Activated CD4-positive, alpha-beta T cell treated with anti-CD3 and anti-CD28 coated beads, Interleukin-2, amount 50 U/mL, for 16 hours (primary cell): ENCODE measurements around the gene PABPC3.

Experiments used
- DNase-seq: peaks from one replicate; pipeline ENCODE4 v3.0.0-alpha.2; 2020

The PABPC3 gene

GRCh38 chr13:25112695-25113255 lies 16.8 kb downstream of the PABPC3 start:
- no peak for DNase-seq

- peak; percentile 76 for DNase-seq
Observed at GRCh38 chr13:25114220-25114619, 18.3 kb downstream of the PABPC3 start.

- DNase-seq = no peak
Observed at GRCh38 chr13:25116044-25116443, 20.1 kb downstream of the PABPC3 start.

GRCh38 chr13:25117312-25117711 lies 21.4 kb downstream of the PABPC3 start:
- DNase-seq = no peak

DNA sequence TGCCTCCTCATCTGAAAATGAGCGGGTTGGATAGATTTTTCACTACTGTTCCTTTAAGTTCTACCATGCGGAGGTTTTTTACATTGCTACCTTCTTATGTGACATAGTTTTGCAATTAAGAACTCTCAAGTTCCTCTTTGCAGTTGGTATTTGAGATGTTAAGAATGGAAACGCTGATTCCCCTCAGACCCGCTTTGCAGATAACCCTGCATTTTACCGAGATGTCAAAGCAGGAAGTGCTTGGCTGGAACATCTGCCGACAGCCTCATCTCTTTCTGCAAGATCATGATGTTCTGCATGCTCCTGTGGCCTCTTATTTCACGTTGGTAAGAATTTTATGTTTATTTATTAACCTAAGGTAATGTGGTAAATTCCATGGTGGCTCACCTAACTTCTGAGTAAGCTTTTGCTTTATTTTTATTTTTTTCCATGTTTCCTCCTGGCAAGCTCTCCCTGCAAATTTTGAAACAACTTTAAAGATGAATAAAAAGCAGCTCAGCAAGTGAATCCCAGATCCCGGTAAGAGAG lies 22.5 kb downstream of the PABPC3 start:
- DNase-seq = no peak

GRCh38 chr13:25130944-25131343 lies 35.0 kb downstream of the PABPC3 start:
- DNase-seq = no peak

DNA sequence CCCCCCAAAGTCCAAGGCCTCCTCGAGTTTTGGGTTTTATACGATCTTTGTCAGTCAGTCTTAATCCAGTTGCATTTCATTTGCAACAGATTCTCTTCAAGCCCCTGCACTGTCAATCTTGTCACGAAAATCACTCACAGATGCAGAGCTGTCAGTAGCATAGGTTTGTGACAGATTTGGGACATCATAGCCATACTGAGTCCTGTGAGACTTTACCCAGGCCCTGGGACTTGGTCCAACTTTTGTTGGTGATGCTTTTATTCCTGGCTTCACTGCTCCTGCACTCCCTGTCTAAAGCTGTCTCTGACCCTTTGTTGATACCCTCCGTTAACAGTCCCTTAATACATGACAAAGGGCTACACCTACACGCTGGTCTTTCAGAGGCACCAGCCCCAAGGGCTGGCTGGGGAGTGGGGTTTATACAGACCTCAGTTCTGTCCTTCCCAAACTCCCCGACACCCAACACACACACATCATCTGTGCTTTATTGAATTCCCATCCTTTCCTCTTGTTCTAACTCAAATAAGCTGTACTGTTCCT lies 36.0 kb downstream of the PABPC3 start:
- no peak for DNase-seq

DNA sequence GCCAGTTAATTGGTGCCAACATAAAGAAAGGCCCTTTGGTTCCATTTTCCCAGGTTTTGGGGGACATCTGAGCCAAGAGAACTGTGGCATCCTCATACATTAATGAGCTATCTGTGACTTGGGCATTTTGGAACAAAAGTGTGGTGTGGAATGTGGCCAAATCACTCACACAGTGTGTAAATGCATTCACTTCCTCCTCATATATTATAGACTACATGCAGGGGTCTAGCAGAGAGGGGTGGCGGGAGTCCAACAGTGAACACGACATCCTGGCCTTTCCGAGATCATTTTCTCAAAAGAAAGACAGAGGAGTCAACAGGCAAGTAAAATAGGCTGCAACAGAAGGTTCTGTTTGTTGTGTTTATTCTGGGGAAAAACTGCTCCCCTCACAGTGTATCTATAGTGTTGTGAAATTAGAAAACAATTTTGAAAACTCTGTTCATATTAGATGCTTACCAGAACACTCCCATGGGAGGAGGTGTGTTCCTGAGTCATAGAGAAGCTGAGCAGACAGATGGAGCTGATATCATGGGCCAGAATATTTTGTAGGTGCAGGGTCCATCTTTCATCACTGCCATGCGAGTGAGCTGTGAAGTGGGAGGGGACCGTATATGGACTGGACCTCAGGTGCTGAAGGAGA lies 36.9 kb downstream of the PABPC3 start:
- DNase-seq = no peak

DNA sequence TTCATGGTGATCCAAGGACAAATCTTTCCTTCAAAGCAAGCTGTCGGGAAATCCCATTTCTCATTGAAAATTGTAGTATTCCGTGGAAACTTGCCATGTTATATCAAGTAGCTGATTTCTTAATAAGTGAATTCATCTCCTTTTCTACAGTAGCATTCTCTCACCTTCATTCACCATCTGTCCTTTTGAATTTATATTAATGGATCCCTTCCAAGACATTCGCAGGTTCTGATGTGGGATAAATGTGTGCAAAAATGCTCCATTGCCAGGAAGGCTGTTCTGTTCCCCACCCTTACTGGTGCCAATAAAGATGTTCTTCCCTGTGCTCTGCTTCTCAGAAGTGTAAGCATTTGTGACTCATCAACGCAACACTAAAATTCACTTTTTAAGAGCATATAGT lies 40.0 kb downstream of the PABPC3 start:
- DNase-seq = no peak

- no peak for DNase-seq
Observed at GRCh38 chr13:25136880-25137787, 41.2 kb downstream of the PABPC3 start.

DNA sequence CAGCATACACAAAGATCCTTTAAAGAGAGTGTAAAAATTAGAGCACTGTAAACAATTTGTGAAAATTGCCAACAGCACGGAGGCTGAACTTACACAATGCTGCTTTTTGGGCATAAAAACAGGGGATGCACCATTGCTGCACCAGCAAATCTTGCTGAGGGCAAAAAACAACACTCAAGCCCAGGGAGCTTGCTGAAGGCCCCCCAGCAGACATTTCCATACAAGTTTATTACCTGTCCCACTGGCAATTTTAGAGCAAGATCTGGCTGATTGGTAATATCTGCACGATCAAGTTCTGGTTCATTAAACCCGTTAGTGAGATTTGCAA lies 41.8 kb downstream of the PABPC3 start:
- DNase-seq = no peak

GRCh38 chr13:25141042-25141441 lies 45.1 kb downstream of the PABPC3 start:
- DNase-seq = no peak

DNA sequence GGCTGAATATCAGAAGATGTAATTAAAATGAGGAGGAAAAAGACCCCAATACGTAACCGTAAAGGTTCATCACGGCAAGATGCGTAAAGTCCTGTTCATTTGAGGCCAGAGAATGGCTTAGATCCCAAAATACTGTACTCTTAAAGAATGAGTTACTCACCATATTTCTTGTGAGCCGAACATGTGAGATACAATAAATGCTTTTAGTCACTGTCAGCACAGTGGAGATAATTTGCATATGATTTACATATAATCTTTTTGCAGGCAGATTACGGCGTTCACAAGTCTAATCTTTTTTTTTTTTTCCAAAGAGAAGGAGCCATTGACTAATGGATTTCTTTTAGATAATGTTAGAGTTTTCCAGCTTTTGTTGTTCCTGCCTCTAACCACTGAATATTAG lies 47.8 kb downstream of the PABPC3 start:
- DNase-seq = no peak

DNA sequence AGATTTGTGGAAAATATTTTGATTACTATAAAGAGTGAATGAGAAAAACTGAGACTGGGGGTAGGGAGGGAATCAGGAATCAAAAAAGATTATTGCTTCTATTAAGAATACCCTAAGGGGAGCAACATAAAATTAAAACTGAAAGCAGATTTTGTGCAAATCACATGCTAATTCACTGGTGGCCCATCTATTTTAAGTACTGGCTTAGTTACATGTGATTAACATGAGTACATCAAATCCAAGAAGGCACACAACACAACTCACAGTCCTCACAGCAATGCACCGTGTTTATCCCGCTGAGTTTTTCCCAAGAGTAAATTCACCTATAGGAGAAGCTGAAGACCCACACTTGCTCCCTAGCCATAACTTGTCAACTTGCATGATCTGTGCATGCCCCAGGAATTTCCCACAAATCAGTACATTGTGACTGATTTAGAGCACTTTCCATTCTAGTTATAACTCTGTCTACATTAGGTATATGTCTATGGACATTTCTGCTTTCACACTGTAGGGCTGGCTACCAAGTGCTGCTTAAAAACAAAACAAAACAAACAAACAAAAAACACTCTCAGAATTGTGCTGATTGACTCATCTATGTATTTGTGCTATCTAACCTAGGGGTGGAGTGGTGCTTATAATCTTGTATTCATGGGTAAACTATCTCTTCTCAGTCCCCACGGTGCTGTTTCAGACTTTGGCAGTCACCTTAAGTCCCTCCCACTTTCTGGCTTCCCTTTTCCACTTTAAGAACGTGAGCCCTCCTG lies 51.9 kb downstream of the PABPC3 start:
- DNase-seq = peak; percentile 29

- no peak for DNase-seq
Observed at GRCh38 chr13:25148402-25148771, 52.5 kb downstream of the PABPC3 start.
